Lung (tissue), 14 donors: ENCODE measurements around the gene FAM153A. TPM values are rescaled to one million over a fixed set of nuclear protein-coding genes. Genes with fewer than 3 reads are reported as not detected.
"Not testable (repeated sequence)": the region's sequence is repeated elsewhere in the genome, so short reads cannot be mapped to it uniquely, and the experiment has no call there.

Experiments used
- ATAC-seq: fragments of 200-7000 bp; cut with Tn5 transposase; one replicate; pipeline ENCODE4 v1.9.1; 2020; ENCODE audit warnings: moderate number of reproducible peaks; ENCODE audit not compliant: insufficient read depth, low FRiP score
- DNase-seq, 3 donors: peaks; one replicate each; pipeline ENCODE4 v3.0.0-alpha.2; 2013 to 2017
- H3K27ac ChIP-seq, 2 donors: one replicate each; pipeline ENCODE4 v1.5.1; 2013; ENCODE audit warnings: mild to moderate bottlenecking in 2 of 2, moderate library complexity in 2 of 2, control low read depth in 1 of 2, inconsistent platforms in 1 of 2, low read depth in 1 of 2, low read length in 1 of 2
- H3K27me3 ChIP-seq, 3 donors: one replicate each; pipeline ENCODE4 v1.5.1; 2013; ENCODE audit warnings: low read length in 2 of 3; ENCODE audit not compliant: control insufficient read depth in 3 of 3, insufficient read depth in 3 of 3
- H3K36me3 ChIP-seq, 4 donors: one replicate each; pipeline ENCODE4 v1.5.1; 2013; ENCODE audit warnings: low read length in 4 of 4, mild to moderate bottlenecking in 1 of 4, moderate library complexity in 1 of 4; ENCODE audit not compliant: control insufficient read depth in 4 of 4, insufficient read depth in 4 of 4
- H3K4me1 ChIP-seq, 5 donors: one replicate each; pipeline ENCODE4 v1.5.1; 2013; ENCODE audit warnings: low read length in 5 of 5, mild to moderate bottlenecking in 2 of 5, moderate library complexity in 1 of 5; ENCODE audit not compliant: control insufficient read depth in 5 of 5, insufficient read depth in 5 of 5
- H3K4me3 ChIP-seq: one replicate; pipeline ENCODE4 v1.5.1; 2013; ENCODE audit warnings: mild to moderate bottlenecking, control low read depth, moderate library complexity
- H3K9ac ChIP-seq, 2 donors: one replicate each; pipeline ENCODE4 v1.5.1; 2013; ENCODE audit warnings: low read length in 2 of 2, control low read depth in 1 of 2; ENCODE audit not compliant: insufficient read depth in 1 of 2
- H3K9me3 ChIP-seq, 4 donors: one replicate each; pipeline ENCODE4 v1.5.1; 2013; ENCODE audit warnings: low read length in 3 of 4, mild to moderate bottlenecking in 1 of 4, moderate library complexity in 1 of 4; ENCODE audit not compliant: control insufficient read depth in 4 of 4, insufficient read depth in 3 of 4
- WGBS, 2 donors: extraction: QIAGEN DNeasy Blood & Tissue Kit; methylation state at CpG; one replicate each; pipeline ENCODE4 v1.1.7; 2013; 5-methylcytosine and 5-hydroxymethylcytosine counted together
- long read RNA-seq, 5 donors: transcript quantifications; one replicate each; lab custom pipeline, GENCODE V29; 2026
- polyA plus RNA-seq, 2 donors: library from polyadenylated mRNA; stranded (reverse); fragments of 200-250 nt; gene quantifications; one replicate each; pipeline ENCODE4 v1.2.1, GENCODE V29; 2013
- total RNA-seq, 2 donors: library from RNA; depleted of rRNA in 1 of 2; stranded (reverse); fragments of >200 nt in 1 of 2; gene quantifications; one replicate each; pipeline ENCODE4 v1.2.1, GENCODE V29; 2014 to 2021
- donor health status: Bipolar disorder and iron deficiency.
- donor health status: healthy.
- donor health status: DM: yes; HTN: yes; CAD: no.

Gene FAM153A
- 10 to 100 TPM in 1 of 2 donors, not detected in 1; 14.4 TPM for total RNA-seq
- 1 to 10 TPM; 2.2 to 3.5 TPM for polyA plus RNA-seq
- long read RNA-seq, donor 1: 0 reads
- long read RNA-seq, donor 2: 0 reads
- long read RNA-seq, donor 3: 0 reads
- long read RNA-seq, donor 4: 0 reads
- long read RNA-seq, donor 5: 0 reads

- not testable (repeated sequence) for H3K27ac ChIP-seq, DNase-seq, H3K4me1 ChIP-seq, H3K9ac ChIP-seq, H3K36me3 ChIP-seq, H3K9me3 ChIP-seq, H3K27me3 ChIP-seq, H3K4me3 ChIP-seq
- WGBS, 2 donors: 9 to 10% methylated on average over 13 to 16 of the region's 67 CpGs
- ATAC-seq: peak; percentile 72
Observed at GRCh38 chr5:177782792-177783633, at the start of gene FAM153A. FAM153A (minus strand) TSS chr5:177782899.

- not testable (repeated sequence) for H3K9me3 ChIP-seq, H3K27ac ChIP-seq, DNase-seq, ATAC-seq, H3K36me3 ChIP-seq, H3K9ac ChIP-seq, H3K27me3 ChIP-seq, H3K4me3 ChIP-seq, H3K4me1 ChIP-seq
- 73 to 74% methylated on average over 2 to 4 of the region's 4 CpGs for WGBS, 2 donors
Observed at GRCh38 chr5:177832287-177832686, 49.6 kb upstream of the FAM153A start.

GRCh38 chr5:177826073-177826472 lies 43.4 kb upstream of the FAM153A start:
- not testable (repeated sequence) for H3K4me3 ChIP-seq, H3K9me3 ChIP-seq, DNase-seq, H3K27me3 ChIP-seq, H3K36me3 ChIP-seq, ATAC-seq, H3K4me1 ChIP-seq, H3K9ac ChIP-seq, H3K27ac ChIP-seq
- WGBS, 2 donors: no CpG with 5 or more reads among the region's 4 CpGs

- ATAC-seq, H3K4me1 ChIP-seq, H3K27ac ChIP-seq, DNase-seq, H3K9me3 ChIP-seq, H3K9ac ChIP-seq, H3K4me3 ChIP-seq, H3K27me3 ChIP-seq, H3K36me3 ChIP-seq: not testable (repeated sequence)
- WGBS, 2 donors: no CpG with 5 or more reads among the region's 2 CpGs
Observed at GRCh38 chr5:177824776-177825175, 42.1 kb upstream of the FAM153A start.

- H3K4me1 ChIP-seq, H3K27ac ChIP-seq, H3K9me3 ChIP-seq, H3K27me3 ChIP-seq, H3K4me3 ChIP-seq, H3K36me3 ChIP-seq, ATAC-seq, DNase-seq, H3K9ac ChIP-seq: not testable (repeated sequence)
- WGBS, 2 donors: no CpG with 5 or more reads among the region's 3 CpGs
Observed at GRCh38 chr5:177822489-177822888, 39.8 kb upstream of the FAM153A start.

GRCh38 chr5:177819664-177820063 lies 37.0 kb upstream of the FAM153A start:
- not testable (repeated sequence) for H3K9ac ChIP-seq, DNase-seq, ATAC-seq, H3K27me3 ChIP-seq, H3K4me3 ChIP-seq, H3K9me3 ChIP-seq, H3K27ac ChIP-seq, H3K36me3 ChIP-seq, H3K4me1 ChIP-seq
- no CpG with 5 or more reads among the region's 1 CpG for WGBS, 2 donors

GRCh38 chr5:177812814-177813425 lies 30.2 kb upstream of the FAM153A start:
- not testable (repeated sequence) for H3K9ac ChIP-seq, H3K9me3 ChIP-seq, H3K4me3 ChIP-seq, H3K36me3 ChIP-seq, DNase-seq, H3K27ac ChIP-seq, H3K4me1 ChIP-seq, ATAC-seq, H3K27me3 ChIP-seq
- no CpG with 5 or more reads among the region's 2 CpGs for whole genome bisulfite sequencing, 2 donors

GRCh38 chr5:177812160-177812743 lies 29.6 kb upstream of the FAM153A start:
- not testable (repeated sequence) for H3K27ac ChIP-seq, H3K9ac ChIP-seq, DNase-seq, H3K4me3 ChIP-seq, ATAC-seq, H3K4me1 ChIP-seq, H3K27me3 ChIP-seq, H3K36me3 ChIP-seq, H3K9me3 ChIP-seq
- WGBS, 2 donors: 50% methylated on average over 1 of the region's 6 CpGs; no CpG with 5 or more reads in 1 of the 2 donors
